ENCODE measurements around the gene OR5H15.
"Not testable (repeated sequence)": the region's sequence is repeated elsewhere in the genome, so short reads cannot be mapped to it uniquely, and the experiment has no call there.

The OR5H15 gene

GRCh38 chr3:98166396-98166795, at the start of gene OR5H15:
TSS of gene OR5H15 (plus strand) at chr3:98166696. CDS start at chr3:98168700, 2,004 bp downstream.
- TF ChIP-seq, protein P1, sequence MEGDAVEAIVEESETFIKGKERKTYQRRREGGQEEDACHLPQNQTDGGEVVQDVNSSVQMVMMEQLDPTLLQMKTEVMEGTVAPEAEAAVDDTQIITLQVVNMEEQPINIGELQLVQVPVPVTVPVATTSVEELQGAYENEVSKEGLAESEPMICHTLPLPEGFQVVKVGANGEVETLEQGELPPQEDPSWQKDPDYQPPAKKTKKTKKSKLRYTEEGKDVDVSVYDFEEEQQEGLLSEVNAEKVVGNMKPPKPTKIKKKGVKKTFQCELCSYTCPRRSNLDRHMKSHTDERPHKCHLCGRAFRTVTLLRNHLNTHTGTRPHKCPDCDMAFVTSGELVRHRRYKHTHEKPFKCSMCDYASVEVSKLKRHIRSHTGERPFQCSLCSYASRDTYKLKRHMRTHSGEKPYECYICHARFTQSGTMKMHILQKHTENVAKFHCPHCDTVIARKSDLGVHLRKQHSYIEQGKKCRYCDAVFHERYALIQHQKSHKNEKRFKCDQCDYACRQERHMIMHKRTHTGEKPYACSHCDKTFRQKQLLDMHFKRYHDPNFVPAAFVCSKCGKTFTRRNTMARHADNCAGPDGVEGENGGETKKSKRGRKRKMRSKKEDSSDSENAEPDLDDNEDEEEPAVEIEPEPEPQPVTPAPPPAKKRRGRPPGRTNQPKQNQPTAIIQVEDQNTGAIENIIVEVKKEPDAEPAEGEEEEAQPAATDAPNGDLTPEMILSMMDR (IDR thresholded peaks at IDR 0.05; ENCODE audit: low read length, missing control alignments), result no peak
- no peak for DNase-seq (ENCODE audit: low read depth)
- no peak within 1 kb of the TSS for H3K4me3 ChIP-seq (replicated peaks; ENCODE audit: low read depth, low read length)

GRCh38 chr3:98130421-98130820, 36.1 kb upstream of the OR5H15 start, which contains the start of gene OR5H1:
TSS of gene OR5H1 (plus strand) at chr3:98130721. CDS start at chr3:98132698, 1,977 bp downstream.
- H3K4me3 ChIP-seq (replicated peaks; ENCODE audit: low read depth, low read length), result no peak within 1 kb of the TSS
- TF ChIP-seq, protein P1 (IDR thresholded peaks at IDR 0.05; ENCODE audit: low read length, missing control alignments), result no peak
- DNase-seq (ENCODE audit: low read depth), result no peak

GRCh38 chr3:98136631-98137030, 29.9 kb upstream of the OR5H15 start:
- DNase-seq (ENCODE audit: low read depth), result no peak
- H3K4me3 ChIP-seq (replicated peaks; ENCODE audit: low read depth, low read length), result no peak overlapping the region
- TF ChIP-seq, protein P1 (IDR thresholded peaks at IDR 0.05; ENCODE audit: low read length, missing control alignments), result no peak

- not testable (repeated sequence) for DNase-seq (ENCODE audit: low read depth); H3K4me3 ChIP-seq (replicated peaks; ENCODE audit: low read depth, low read length)
Observed at GRCh38 chr3:98137826-98138557, 28.5 kb upstream of the OR5H15 start.

GRCh38 chr3:98140531-98140930, 26.0 kb upstream of the OR5H15 start:
- DNase-seq (ENCODE audit: low read depth), result no peak
- TF ChIP-seq, protein P1 (IDR thresholded peaks at IDR 0.05; ENCODE audit: low read length, missing control alignments), result no peak
- H3K4me3 ChIP-seq (replicated peaks; ENCODE audit: low read depth, low read length), result no peak overlapping the region

DNA sequence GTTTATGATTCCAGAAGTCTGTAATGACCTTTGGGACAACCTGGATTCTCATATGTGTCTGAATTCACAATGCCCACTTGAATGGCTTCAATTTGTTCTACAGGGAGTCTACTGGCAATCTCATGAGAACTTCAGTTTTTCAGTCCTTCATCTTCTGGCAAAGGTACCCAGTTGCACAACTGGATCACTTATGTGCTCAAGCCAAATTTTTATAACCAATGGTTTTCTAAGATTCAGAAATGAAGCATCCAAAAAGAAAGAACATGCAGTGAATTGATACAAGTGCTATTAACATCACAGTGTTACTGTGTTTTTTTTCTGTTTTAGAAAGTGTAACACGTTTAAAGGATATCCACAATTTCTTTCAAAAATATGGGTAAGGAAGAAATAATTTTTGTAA, 19.3 kb upstream of the OR5H15 start, which contains the start of gene OR5H14:
OR5H14 (plus strand) TSS at position 301 of the 400 bp plus-strand sequence. CDS start 1,907 bp downstream, outside the sequence.
- no peak within 1 kb of the TSS for H3K4me3 ChIP-seq (replicated peaks; ENCODE audit: low read depth, low read length)
- TF ChIP-seq, protein P1 (IDR thresholded peaks at IDR 0.05; ENCODE audit: low read length, missing control alignments), result no peak
- DNase-seq (ENCODE audit: low read depth), result no peak

DNA sequence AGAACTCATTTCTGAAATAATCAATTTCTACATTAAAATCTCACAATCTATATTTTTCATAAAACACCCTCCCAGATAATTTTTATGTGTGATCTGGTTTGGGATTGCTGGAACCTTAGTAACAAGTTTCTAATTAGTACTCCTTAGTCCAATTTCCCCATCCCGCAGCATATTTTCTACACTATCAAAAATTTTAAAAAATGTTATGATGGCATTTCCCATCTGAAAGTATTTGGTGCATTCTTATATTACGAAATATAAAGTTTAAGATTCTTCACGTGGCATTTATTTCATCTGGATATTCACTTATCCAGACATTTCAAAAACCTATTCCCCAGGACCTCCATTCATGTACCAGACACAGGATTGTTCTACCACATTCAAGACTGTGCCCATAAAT, 17.7 kb upstream of the OR5H15 start:
- DNase-seq (ENCODE audit: low read depth), result no peak
- H3K4me3 ChIP-seq (replicated peaks; ENCODE audit: low read depth, low read length), result no peak overlapping the region
- TF ChIP-seq, protein P1 (IDR thresholded peaks at IDR 0.05; ENCODE audit: low read length, missing control alignments), result no peak

DNA sequence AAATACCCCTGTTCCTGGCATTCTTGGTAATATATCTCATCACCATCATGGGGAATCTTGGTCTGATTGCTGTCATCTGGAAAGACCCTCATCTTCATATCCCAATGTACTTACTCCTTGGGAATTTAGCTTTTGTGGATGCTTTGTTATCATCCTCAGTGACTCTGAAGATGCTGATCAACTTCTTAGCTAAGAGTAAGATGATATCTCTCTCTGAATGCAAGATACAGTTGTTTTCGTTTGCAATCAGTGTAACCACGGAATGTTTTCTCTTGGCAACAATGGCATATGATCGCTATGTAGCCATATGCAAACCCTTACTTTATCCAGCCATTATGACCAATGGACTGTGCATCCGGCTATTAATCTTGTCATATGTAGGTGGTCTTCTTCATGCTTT, 17.0 kb upstream of the OR5H15 start:
- H3K4me3 ChIP-seq (replicated peaks; ENCODE audit: low read depth, low read length); DNase-seq (ENCODE audit: low read depth): not testable (repeated sequence)
